Gastrocnemius medialis (tissue), 4 donors: ENCODE measurements around the gene GPR139.

Source experiments
- POLR2A ChIP-seq, 2 donors: fragments of 450-650 bp; IDR thresholded peaks; one replicate each; pipeline ENCODE4 v1.6.1; 2017; ENCODE audit warnings: antibody characterized with exemption in 2 of 2, mild to moderate bottlenecking in 2 of 2, moderate library complexity in 2 of 2
- TF ChIP-seq, protein P1 (sequence below), 5 experiments: fragments of 450-650 bp in 3 of 5; fragments of 200-600 bp in 2 of 5; sonication (generic) in 2 of 5; IDR thresholded peaks in 4 of 5; conservative IDR thresholded peaks in 1 of 5; 1 replicate in 4 of 5; 2 replicates in 1 of 5; pipeline ENCODE4 v1.5.1; 2016 to 2019; ENCODE audit warnings: antibody characterized with exemption in 5 of 5, mild to moderate bottlenecking in 3 of 5, moderate library complexity in 3 of 5

DNA sequence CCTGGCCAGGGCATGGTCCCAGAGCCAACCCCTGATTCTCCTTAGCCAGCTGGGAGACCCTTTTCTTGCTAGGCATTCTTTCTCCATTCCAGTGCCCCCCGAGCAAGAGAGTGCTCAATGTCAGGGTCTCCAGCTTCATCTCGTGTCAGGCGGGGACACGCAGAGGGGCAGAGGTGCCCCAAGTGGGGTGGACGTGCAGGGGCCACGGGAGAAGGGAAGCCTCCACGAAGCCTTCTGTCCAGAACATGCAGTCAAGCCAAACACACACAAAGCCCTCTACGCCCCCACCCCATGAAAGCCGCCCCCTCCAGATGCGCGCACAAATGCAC lies 852 bp downstream of the GPR139 start:
- TF ChIP-seq, protein P1, sequence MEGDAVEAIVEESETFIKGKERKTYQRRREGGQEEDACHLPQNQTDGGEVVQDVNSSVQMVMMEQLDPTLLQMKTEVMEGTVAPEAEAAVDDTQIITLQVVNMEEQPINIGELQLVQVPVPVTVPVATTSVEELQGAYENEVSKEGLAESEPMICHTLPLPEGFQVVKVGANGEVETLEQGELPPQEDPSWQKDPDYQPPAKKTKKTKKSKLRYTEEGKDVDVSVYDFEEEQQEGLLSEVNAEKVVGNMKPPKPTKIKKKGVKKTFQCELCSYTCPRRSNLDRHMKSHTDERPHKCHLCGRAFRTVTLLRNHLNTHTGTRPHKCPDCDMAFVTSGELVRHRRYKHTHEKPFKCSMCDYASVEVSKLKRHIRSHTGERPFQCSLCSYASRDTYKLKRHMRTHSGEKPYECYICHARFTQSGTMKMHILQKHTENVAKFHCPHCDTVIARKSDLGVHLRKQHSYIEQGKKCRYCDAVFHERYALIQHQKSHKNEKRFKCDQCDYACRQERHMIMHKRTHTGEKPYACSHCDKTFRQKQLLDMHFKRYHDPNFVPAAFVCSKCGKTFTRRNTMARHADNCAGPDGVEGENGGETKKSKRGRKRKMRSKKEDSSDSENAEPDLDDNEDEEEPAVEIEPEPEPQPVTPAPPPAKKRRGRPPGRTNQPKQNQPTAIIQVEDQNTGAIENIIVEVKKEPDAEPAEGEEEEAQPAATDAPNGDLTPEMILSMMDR (IDR thresholded peaks at IDR 0.05 in 4 of 5, conservative IDR thresholded peaks at IDR 0.05 in 1 of 5) = no peak
- no peak for TF ChIP-seq POLR2A (IDR thresholded peaks at IDR 0.05)
